Activated T-helper 9 cell treated with anti-CD3 and anti-CD28 coated beads, Interleukin-2, amount 50 U/mL, for 16 hours (primary cell): ENCODE measurements around the gene ATR.
"Not testable (repeated sequence)": the region's sequence is repeated elsewhere in the genome, so short reads cannot be mapped to it uniquely, and the experiment has no call there.

Experiments used
- DNase-seq: peaks from one replicate; pipeline ENCODE4 v3.0.0-alpha.2; 2020; ENCODE audit warnings: low read depth

ATR gene

GRCh38 chr3:142578329-142579223 lies at the start of gene ATR:
Gene ATR, minus strand, starts transcription at chr3:142578733. Its CDS starts 29 bp downstream, at chr3:142578704.
- peak; percentile 94 for DNase-seq

- DNase-seq, result no peak
Measured at GRCh38 chr3:142626971-142627370, 48.4 kb upstream of the ATR start.

- DNase-seq, result no peak
Measured at GRCh38 chr3:142625153-142625440, 46.6 kb upstream of the ATR start.

DNA sequence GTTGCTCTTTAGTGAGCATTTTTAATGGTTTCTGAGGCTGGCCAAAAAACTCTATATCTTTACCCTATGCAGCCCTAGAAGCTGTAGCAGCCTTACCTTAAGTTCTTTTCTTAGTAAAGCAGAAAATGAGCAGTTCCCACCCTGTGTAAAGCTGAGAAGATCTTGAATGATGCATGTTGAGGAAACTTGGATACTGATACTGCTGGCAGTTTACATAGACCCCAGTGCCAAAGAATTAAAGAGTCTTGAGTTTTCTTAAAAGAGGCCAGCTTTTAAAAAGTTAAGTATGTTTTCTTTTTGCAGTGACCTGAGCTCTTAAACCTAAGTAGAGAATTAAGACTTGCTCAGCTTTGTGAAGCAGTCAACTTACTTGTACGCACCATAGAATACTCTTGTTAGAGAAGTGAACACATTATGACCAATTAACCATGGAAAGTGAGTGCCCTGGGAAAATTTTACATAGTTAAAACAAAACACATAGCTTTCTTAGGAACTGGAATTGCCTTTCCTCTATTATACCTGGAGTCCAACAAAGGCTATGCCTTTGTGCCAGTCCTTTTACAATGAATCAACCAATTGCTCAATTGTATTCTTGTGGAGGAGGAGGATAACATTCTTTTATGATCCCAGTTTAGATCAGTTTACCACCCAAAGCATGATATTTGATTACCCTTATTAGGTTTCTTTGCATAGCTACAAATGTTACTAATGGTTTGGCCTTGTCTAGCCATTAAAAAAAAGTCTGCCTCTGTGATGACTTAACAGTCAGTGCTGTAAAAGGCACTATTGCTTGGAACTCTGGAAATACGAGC lies 46.0 kb upstream of the ATR start:
- no peak for DNase-seq

DNA sequence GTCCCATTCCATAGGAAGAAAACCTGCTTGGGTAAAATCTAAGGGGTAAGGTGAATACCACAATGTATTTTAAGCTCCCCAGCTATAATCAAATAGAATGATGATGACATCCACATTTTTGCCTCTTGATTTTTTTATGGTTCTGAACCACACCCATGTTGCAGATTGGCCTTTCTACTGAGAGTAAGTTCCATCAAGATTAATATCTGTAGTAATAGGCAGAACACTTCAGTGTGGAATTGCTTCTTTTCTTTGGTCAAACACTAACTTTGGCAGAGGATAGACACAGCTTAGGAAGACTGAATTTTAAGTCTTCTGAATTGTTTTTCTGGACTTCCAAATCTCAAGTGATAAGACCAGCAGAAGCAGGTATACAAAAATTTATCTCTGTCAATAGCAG lies 44.7 kb upstream of the ATR start:
- no peak for DNase-seq

DNA sequence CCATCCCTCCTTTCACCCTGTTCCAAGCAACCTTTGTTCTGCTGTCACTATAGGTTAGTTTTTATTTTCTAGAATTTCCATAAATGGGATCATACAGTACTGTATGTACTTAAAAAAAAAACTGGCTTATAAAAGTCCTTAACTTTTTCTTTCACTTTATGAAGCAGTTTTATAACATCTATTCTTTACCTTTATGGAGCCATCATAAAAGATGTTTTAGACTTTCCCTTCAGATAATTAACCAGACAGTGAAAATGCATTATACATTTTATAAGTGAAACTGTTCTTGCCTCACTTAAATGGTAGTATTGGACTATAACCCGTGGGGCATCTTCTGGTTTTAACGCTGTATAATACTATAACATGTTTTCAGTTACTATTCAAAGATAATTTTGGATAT lies 43.9 kb upstream of the ATR start:
- no peak for DNase-seq

DNA sequence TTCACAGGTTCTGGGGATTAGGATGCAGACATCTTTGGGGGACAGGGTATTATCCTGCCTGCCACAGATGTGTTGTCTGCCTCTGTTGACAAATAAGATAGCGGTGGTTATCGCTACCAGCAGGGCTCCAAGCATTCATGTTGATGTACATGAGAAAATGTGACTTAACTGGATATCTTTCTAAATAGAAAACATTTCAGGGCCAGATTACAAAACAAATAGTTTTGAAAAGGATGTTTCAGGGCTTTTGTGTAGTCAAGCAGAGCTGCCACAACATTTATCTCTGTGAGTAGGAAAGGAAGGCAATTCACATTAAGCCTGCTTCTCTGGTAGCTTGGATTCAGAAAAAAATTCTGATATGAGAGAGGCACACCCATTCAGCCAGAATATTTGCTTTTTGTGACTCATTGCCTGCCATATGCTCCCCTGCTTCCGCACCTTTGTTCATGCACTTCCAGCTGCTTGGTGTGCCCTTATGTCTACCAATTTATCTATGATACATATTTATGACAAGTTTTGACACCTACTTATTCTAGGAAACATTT lies 40.5 kb upstream of the ATR start:
- DNase-seq, result no peak

DNA sequence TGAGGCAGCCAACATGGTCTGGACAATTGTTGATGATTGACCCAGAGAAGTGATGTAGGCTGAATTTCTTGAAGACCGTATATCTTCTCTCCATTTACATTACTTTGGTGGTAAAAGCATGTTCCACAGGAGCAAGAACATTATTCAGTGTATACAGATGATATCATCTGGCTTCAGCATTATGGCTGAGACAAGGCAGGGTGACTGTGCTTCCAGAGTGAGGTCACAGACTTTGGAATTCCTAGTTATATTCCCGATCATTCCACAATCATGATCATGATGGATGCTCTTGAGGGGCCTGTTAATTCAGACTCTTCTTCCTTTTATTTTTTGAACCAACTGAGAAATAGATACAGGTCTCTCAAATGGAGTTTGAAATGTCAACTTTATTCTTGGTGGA lies 36.6 kb upstream of the ATR start:
- no peak for DNase-seq

DNA sequence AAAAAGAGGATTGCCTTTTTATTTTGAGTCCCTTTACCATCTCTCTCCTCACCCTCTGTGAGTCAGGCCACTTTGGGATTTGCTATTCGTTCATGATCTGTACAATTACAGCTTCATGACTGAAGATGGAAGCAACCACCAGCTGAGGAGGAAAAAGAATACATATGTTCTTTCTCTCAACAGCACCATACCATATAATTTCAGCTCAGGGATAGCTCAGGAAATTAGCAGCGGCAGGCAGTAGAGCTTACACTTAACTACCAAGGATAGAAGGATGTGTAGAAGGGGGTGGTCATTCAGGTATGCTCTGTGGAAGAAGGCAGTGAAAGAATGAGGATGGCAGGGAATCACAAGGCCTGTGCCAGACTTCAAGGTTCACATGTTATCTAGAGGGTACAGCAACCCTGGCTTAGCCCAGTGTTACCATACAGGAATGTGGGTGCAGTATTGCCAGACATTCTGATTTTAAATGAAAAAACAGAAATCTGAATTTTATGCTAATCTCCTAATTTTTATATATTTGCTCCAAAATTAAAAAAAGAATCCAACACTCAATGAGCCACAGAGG lies 35.6 kb upstream of the ATR start:
- DNase-seq, result no peak

DNA sequence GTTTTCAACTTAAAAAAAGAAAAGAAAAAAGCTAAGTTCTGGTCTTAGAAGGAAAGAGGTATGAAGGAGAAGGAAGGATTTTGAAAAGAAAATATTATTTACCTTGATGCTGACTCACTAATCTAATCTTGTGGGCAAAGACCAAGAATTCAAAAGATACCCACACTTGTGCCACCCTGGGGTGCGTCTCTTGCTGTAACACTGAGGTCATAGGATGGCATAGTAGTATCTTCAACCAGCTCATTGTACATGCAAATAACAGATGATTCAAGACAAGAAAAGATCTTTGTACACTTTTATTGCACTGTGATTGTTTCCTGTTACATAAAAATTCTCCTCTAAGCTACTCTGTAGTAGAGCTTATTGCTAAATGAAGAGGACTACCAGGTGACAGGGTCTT lies 35.0 kb upstream of the ATR start:
- DNase-seq, result no peak

GRCh38 chr3:142611206-142611605 lies 32.7 kb upstream of the ATR start:
- no peak for DNase-seq

DNA sequence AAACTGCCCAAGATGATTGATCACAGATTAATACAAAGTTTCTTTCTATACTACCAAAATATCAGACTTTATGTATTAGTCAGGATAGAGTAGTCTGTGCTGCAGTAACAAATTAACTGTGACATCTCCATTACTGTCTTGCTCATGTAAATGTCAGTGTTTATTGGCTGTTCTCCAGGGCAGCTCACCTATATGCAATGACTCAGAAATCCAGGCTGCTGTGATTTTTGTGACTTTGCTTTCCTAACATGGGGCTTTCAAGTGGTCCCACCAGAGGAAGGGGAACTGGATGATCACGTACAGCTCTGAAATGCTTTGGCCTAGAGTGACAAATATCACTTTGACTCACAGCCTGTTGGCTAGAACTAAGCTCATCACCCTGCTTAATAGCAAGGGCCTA lies 30.6 kb upstream of the ATR start:
- no peak for DNase-seq

GRCh38 chr3:142608631-142609030 lies 30.1 kb upstream of the ATR start:
- no peak for DNase-seq

DNA sequence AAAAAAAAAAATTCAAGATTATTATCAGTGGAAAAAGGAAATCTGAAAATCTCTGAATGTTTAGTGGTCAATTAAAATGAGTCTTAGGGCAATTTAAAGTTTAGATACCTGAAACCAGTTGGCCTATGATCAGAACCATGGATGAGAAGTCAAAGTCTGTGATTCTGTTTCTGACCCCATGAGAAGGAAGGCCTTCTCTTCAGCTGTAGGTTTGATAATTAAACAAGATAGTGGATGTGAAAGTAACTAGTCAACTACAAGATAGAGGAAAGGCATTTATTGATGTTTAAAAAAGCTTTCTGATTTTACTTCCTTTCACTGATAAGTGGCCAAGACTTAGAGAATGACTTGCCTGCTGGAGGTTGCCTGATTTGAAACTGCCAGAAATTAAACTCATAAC lies 26.4 kb upstream of the ATR start:
- no peak for DNase-seq

DNA sequence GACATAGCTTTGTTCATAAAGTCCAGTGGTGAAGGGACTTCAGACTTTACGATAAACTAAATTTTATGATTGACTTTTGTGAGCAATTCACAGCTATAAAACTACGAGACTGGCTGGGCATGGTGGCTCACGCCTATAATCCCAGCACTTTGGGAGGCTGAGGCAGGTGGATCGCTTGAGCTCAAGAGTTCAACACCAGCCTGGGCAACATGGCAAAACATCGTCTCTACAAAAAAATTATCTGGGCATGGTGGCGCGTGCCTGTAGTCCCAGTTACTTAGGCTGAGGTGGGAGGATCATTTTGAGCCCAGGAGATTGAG lies 24.8 kb upstream of the ATR start:
- not testable (repeated sequence) for DNase-seq

DNA sequence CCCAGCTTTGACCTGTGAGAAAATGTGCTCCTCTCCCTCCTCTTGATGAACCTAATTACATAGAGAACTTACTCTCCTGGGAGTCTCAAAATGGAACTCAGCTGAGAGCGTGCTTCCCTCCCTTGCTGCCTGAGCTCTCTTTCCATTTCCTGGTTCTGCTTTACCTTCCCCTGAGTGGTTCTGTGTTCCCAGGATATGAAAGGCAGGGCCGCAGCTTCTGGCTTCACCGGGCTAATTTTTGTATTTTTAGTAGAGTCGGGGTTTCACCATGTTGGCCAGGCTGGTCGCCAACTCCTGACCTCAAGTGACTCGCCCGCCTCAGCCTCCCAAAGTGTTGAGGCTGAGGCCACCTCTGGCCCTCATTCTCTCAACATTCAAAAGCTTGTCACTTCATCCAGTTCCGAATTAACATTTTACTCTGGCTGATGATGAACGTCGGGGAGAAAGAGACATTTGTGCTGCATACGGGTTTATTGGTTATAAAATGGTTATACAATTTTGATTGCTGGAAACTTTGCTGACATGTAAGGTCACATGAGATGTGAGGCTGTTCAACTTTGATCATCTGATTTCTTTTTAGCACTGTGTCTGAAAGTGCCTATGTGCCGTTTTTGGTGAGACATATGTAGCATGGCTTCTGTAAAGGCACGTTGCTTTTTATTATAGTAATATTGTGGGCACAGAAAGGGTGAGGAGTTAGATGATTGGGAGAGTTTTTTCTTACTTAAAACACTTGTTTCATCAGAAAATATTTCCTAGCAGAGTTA lies 24.3 kb upstream of the ATR start:
- no peak for DNase-seq

- DNase-seq, result no peak
Measured at GRCh38 chr3:142601713-142602112, 23.2 kb upstream of the ATR start.

GRCh38 chr3:142597906-142598305 lies 19.4 kb upstream of the ATR start:
- no peak for DNase-seq

GRCh38 chr3:142596726-142597088 lies 18.2 kb upstream of the ATR start:
- no peak for DNase-seq

DNA sequence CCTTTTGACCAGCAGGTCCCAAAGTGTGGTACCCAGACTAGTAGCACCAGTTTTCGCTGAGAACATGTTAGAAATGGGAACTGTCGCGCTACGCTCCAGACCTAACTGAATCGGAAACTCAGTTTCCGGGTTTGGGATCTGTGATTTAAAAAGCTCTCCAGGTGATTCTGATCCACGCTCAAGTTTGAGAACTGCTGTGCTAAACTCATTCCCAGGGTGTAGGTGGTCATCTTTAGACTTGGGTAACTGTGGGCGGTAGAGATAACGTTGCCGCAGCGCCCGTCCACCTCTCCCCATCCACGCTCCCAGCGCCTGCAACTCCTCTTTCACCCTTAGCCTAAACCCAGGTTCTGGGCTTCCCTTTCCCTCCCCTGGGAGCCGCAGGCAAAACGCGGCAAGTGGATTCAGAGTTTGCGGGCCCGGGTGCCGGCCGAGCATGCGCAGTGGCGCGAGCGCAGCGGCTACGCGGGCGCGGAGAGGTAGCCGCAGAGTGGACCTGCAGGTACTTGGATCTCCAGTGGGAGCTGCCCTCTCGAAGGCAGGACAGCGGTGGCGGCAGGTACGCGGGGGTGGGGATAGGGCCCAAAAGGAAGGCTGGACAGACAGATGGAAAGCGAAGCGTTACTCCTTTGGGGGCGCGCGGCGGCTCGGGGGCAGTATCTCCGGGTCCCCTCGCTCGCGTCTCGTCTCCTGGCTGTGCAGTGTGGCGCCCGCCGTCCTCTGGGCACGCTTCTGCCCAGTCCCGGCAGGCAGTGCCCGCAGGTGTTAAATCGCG lies 17.6 kb upstream of the ATR start, which contains the start of gene PLS1:
Gene PLS1, plus strand, starts transcription at position 443 of the 775 bp plus-strand sequence. CDS start 67,845 bp downstream, outside the sequence.
- peak; percentile 79 for DNase-seq

GRCh38 chr3:142595581-142595950 lies 17.0 kb upstream of the ATR start:
- no peak for DNase-seq
